ENCODE data around the gene C2CD4B. TPM values are rescaled to one million over a fixed set of nuclear protein-coding genes. Genes with fewer than 3 reads are reported as not detected.

Gene C2CD4B
- total RNA-seq, 1 experiment from 2014 or later, result not detected

DNA sequence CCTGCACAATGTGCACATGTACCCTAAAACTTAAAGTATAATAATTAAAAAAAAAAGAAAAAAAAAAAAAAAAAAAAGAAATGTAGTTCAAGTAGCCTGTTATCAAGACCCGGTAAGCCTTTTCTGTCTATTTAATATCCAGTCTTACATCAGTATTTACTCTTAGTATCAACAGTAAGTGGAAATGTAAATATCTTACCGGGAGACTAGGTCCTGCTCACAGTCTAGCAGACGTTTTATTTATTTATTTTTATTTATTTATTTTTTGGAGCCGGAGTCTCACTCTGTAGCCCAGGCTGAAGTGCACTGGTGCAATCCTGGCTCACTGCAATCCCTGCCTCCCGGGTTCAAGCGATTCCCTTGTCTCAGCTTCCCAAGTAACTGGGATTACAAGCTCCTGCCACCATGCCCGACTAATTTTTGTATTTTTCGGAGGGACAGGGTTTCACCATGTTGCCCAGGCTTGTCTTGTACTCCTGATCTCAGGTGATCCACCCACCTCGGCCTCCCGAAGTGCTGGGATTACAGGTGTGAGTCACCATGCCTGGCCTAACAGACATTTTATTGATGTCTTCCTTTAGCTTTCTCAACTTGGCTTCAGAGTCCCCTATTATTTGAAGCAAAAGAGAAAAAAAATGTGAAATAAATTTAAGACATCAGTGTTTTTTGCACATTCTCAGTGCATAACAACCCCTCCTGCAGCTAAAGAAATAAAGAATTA lies 19.9 kb downstream of the C2CD4B start:
- no peaks in the 10 kb centered on the region for H3K79me2 ChIP-seq (ENCODE audit: low read length)
- H3K9me3 ChIP-seq (ENCODE audit: low read length), result no peaks in the 10 kb centered on the region
- H3K9me2 ChIP-seq (replicated peaks; ENCODE audit: insufficient read depth, low read length), result no peaks in the 10 kb centered on the region
- H2AFZ ChIP-seq (ENCODE audit: low read length), result no peak overlapping the region
- no peaks in the 10 kb centered on the region for H3K27me3 ChIP-seq (ENCODE audit: low read length)
- no peaks in the 10 kb centered on the region for H3K4me1 ChIP-seq (ENCODE audit: low read length)
- DNase-seq, result no peak
- no peak overlapping the region for H3K4me2 ChIP-seq (ENCODE audit: low read depth, low read length, poor library complexity, severe bottlenecking)
- H3K9ac ChIP-seq (ENCODE audit: low read length), result no peak overlapping the region
- no peaks in the 10 kb centered on the region for H3K36me3 ChIP-seq (ENCODE audit: insufficient read depth, low read length)
- no peak overlapping the region for H3K27ac ChIP-seq (ENCODE audit: low read length)
- H4K20me1 ChIP-seq (ENCODE audit: insufficient read depth, low read depth, low read length), result no peaks in the 10 kb centered on the region
- H3K4me3 ChIP-seq (ENCODE audit: low read length), result no peak overlapping the region

DNA sequence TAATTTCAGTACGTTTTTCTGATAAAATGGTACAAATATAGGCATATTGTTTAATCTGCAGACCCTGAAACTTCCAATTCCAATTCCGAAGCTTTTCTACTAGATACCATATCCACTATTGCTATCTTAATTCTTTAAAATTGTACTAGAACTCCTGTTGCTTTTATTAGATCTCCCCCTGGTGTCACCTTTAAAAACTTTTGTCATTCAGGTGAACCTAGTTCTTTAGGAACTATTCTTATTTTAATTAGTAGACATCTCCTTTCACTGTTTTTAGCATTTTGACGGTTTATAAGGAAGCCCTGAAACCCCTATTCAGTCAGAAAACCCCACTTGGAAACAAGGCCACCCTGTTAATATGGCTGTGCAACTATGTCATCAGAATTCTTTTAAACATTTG lies 22.3 kb downstream of the C2CD4B start:
- no peaks in the 10 kb centered on the region for H3K9me3 ChIP-seq (ENCODE audit: low read length)
- no peak overlapping the region for H3K4me2 ChIP-seq (ENCODE audit: low read depth, low read length, poor library complexity, severe bottlenecking)
- no peak for DNase-seq
- H3K27ac ChIP-seq (ENCODE audit: low read length), result no peak overlapping the region
- no peaks in the 10 kb centered on the region for H3K79me2 ChIP-seq (ENCODE audit: low read length)
- no peaks in the 10 kb centered on the region for H4K20me1 ChIP-seq (ENCODE audit: insufficient read depth, low read depth, low read length)
- no peaks in the 10 kb centered on the region for H3K36me3 ChIP-seq (ENCODE audit: insufficient read depth, low read length)
- H3K4me3 ChIP-seq (ENCODE audit: low read length), result no peak overlapping the region
- H2AFZ ChIP-seq (ENCODE audit: low read length), result no peak overlapping the region
- H3K9me2 ChIP-seq (replicated peaks; ENCODE audit: insufficient read depth, low read length), result no peaks in the 10 kb centered on the region
- no peak overlapping the region for H3K9ac ChIP-seq (ENCODE audit: low read length)
- H3K4me1 ChIP-seq (ENCODE audit: low read length), result no peaks in the 10 kb centered on the region
- no peaks in the 10 kb centered on the region for H3K27me3 ChIP-seq (ENCODE audit: low read length)

DNA sequence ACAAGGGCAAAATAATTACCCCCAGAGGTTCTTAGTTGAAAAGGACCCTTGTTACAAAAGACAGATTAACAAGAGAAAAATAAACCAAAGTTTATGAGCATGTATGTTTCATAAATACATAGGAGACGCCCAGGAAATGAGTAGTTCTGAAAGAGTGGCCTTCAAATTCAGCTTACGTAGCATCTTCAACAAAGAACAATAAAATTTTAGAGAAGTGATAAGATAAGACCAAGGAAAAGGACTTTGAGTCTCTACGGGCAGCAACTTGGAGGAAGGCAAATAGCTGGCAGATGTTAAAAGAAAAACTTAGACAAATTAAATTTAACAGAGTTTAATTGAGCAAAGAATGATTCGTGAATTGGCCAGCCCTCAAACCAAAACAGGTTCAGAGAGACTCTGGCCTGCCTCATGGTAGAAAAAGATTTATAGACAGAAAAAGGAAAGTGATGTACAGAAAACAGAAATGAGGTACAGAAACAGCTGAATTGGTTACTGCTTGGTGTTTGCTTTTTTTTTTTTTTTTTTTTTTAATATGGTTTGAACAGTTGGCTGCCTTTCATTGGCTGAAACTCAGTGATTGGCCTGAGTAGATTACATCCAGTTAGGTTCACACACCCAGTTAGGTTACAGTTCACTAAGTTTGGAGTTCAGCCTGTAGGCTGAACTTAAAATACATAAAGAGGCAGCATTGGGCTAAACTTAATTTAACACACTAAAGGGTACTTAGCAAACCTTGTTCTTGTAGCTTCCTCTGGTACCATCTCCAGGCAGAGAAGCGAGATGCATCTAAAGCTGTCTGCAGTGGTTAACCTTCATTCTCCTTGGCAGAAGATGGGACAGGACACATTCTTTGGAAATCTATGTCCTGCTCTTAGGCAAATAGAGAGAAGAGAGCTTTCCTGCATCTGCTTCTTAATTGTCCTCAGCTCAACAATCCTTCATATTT lies 23.2 kb downstream of the C2CD4B start:
- no peak overlapping the region for H2AFZ ChIP-seq (ENCODE audit: low read length)
- H3K4me2 ChIP-seq (ENCODE audit: low read depth, low read length, poor library complexity, severe bottlenecking), result no peak overlapping the region
- H3K4me1 ChIP-seq (ENCODE audit: low read length), result no peaks in the 10 kb centered on the region
- no peak overlapping the region for H3K27ac ChIP-seq (ENCODE audit: low read length)
- H4K20me1 ChIP-seq (ENCODE audit: insufficient read depth, low read depth, low read length), result no peaks in the 10 kb centered on the region
- no peaks in the 10 kb centered on the region for H3K79me2 ChIP-seq (ENCODE audit: low read length)
- H3K9me3 ChIP-seq (ENCODE audit: low read length), result no peaks in the 10 kb centered on the region
- H3K27me3 ChIP-seq (ENCODE audit: low read length), result no peaks in the 10 kb centered on the region
- H3K9ac ChIP-seq (ENCODE audit: low read length), result no peak overlapping the region
- no peaks in the 10 kb centered on the region for H3K9me2 ChIP-seq (replicated peaks; ENCODE audit: insufficient read depth, low read length)
- DNase-seq, result no peak
- no peaks in the 10 kb centered on the region for H3K36me3 ChIP-seq (ENCODE audit: insufficient read depth, low read length)
- no peak overlapping the region for H3K4me3 ChIP-seq (ENCODE audit: low read length)

DNA sequence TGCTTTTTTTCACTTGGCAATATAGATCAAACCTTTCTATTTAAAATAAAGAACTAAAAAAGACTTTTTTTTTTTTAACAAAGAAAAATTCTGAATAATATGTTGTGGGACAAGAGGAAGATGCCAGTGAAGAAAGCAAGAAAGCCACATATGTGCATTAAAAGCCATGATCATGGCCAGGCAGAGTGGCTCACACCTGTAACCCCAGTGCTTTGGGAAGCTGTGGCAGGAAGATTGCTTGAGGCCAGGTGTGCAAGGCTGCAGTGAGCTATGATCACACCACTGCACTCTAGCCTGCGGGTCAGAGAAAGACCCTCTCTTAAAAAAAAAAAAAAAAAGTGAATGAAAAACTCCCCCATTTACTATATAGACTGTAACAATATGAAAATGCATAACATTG lies 23.9 kb downstream of the C2CD4B start:
- Histone ChIP-seq H2AFZ (ENCODE audit: low read length) (no peak overlapping the region), H3K36me3 (ENCODE audit: insufficient read depth, low read length) (no peaks in the 10 kb centered on the region), H3K9me3 (ENCODE audit: low read length) (no peaks in the 10 kb centered on the region), H4K20me1 (ENCODE audit: insufficient read depth, low read depth, low read length) (no peaks in the 10 kb centered on the region), H3K27me3 (ENCODE audit: low read length) (no peaks in the 10 kb centered on the region), H3K4me3 (ENCODE audit: low read length) (no peak overlapping the region), H3K9ac (ENCODE audit: low read length) (no peak overlapping the region), H3K9me2 (replicated peaks; ENCODE audit: insufficient read depth, low read length) (no peaks in the 10 kb centered on the region), H3K4me2 (ENCODE audit: low read depth, low read length, poor library complexity, severe bottlenecking) (no peak overlapping the region), H3K27ac (ENCODE audit: low read length) (no peak overlapping the region), H3K79me2 (ENCODE audit: low read length) (no peaks in the 10 kb centered on the region), H3K4me1 (ENCODE audit: low read length) (no peaks in the 10 kb centered on the region)
- no peak for DNase-seq

DNA sequence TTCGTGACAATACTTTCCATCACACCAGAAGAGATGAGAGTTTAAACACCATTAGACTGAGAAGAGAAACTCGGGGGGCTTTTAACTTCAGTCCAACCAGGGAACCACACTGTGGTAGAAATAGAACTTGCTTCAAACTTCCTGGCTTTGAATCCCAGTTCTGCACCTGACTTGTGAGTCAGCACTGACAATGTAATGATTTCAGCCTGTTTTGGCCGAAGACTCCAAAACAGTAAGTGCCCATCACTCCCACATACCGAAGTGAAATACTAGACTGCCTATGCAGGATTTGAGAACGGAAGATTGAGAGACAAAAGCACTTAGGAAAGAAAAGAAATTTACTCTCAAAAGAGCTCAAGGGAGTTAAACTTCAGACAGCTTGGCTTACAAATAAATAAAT lies 27.0 kb downstream of the C2CD4B start:
- Histone ChIP-seq H3K79me2 (ENCODE audit: low read length) (no peaks in the 10 kb centered on the region), H3K9me3 (ENCODE audit: low read length) (no peaks in the 10 kb centered on the region), H3K27ac (ENCODE audit: low read length) (no peak overlapping the region), H3K9me2 (replicated peaks; ENCODE audit: insufficient read depth, low read length) (no peaks in the 10 kb centered on the region), H3K27me3 (ENCODE audit: low read length) (no peaks in the 10 kb centered on the region), H3K36me3 (ENCODE audit: insufficient read depth, low read length) (no peaks in the 10 kb centered on the region), H2AFZ (ENCODE audit: low read length) (no peak overlapping the region), H3K4me2 (ENCODE audit: low read depth, low read length, poor library complexity, severe bottlenecking) (no peak overlapping the region), H3K4me3 (ENCODE audit: low read length) (no peak overlapping the region), H3K4me1 (ENCODE audit: low read length) (no peaks in the 10 kb centered on the region), H4K20me1 (ENCODE audit: insufficient read depth, low read depth, low read length) (no peaks in the 10 kb centered on the region), H3K9ac (ENCODE audit: low read length) (no peak overlapping the region)
- no peak for DNase-seq

DNA sequence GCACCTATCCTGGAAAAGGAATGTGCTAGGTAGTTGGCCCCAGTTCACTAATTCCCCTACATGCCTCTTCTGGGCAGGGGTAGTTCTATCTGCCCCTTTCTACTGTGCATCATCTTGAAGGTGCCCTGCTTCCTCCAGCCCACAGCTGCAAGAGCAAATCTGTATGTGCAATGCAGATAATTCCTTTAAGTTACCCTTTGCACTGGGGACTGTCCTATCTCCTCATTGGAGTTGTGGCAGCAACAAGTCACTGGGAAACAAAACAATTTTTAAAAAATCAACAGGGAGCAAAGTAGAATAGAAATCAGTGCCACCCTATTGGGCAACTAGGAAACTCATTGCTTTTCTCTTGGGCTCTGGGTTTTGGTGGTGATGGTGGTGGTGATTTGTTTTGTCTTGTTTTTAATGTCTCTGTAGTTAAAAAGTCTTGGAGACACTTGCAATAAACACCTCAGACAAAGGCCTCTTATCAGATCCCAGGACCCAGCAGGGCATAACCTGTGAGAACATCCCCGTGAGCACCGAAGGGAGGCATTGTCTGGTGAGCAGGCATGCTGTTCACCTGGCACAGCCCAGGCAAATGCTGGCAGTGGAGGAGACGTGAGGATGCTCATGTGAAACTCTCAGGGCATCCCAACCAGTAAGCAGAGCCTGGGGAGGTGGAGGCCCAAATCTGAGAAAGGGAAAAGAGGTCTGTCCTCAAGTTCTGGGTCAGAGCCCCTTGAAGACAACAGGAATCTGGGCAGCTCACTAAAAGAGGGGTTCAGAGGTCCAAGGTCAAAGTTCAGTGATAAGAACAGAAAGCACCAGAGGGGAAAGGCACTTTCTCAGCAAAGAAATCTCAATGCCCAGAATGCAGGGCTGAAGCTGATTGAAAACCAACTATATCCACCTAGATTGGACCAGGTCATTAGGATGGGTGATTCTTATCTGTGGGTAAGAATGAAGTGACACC lies 27.9 kb downstream of the C2CD4B start:
- no peaks in the 10 kb centered on the region for H4K20me1 ChIP-seq (ENCODE audit: insufficient read depth, low read depth, low read length)
- H3K9ac ChIP-seq (ENCODE audit: low read length), result no peak overlapping the region
- H3K79me2 ChIP-seq (ENCODE audit: low read length), result no peaks in the 10 kb centered on the region

DNA sequence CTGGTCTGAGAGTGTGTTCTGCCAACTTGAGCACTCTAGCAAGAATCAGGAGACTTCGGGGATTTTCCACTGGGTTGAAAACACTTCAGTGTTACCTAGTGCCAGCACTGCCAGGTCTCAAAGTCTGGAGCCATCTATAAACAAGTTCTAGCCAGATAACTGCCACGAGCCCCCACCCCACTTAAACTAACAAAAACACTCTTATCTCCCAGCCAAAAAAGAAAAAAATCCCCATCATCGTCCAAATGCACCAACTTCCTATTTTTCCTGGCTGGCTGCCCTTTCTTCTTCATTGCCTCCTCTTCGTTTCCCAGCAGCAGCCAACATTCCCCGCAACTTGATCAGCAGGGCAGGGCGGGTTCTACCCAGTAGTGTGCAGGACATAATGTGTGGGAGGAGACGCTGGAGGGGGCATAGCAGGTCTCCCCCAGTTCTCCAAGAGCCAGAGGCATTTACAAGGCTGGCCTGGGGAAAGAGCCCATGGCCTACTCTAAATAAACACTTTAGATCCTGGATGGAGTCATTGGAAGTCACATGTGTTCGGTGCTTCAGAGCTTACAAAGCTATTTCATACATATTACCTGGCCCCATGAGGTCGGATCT lies 29.5 kb downstream of the C2CD4B start:
- Histone ChIP-seq H3K9me2 (replicated peaks; ENCODE audit: insufficient read depth, low read length) (no peaks in the 10 kb centered on the region), H2AFZ (ENCODE audit: low read length) (no peak overlapping the region), H3K9me3 (ENCODE audit: low read length) (no peaks in the 10 kb centered on the region), H3K4me1 (ENCODE audit: low read length) (no peaks in the 10 kb centered on the region), H4K20me1 (ENCODE audit: insufficient read depth, low read depth, low read length) (no peaks in the 10 kb centered on the region), H3K4me3 (ENCODE audit: low read length) (no peak overlapping the region), H3K27me3 (ENCODE audit: low read length) (no peaks in the 10 kb centered on the region), H3K4me2 (ENCODE audit: low read depth, low read length, poor library complexity, severe bottlenecking) (no peak overlapping the region), H3K36me3 (ENCODE audit: insufficient read depth, low read length) (no peaks in the 10 kb centered on the region), H3K27ac (ENCODE audit: low read length) (no peak overlapping the region), H3K79me2 (ENCODE audit: low read length) (no peaks in the 10 kb centered on the region), H3K9ac (ENCODE audit: low read length) (no peak overlapping the region)
- no peak for DNase-seq

More for the DNA sequence above, 27.9 kb downstream of the C2CD4B start:
- H3K27me3 ChIP-seq (ENCODE audit: low read length), result no peaks in the 10 kb centered on the region
- DNase-seq, result no peak
- H2AFZ ChIP-seq (ENCODE audit: low read length), result no peak overlapping the region
- H3K4me2 ChIP-seq (ENCODE audit: low read depth, low read length, poor library complexity, severe bottlenecking), result no peak overlapping the region
- no peaks in the 10 kb centered on the region for H3K9me2 ChIP-seq (replicated peaks; ENCODE audit: insufficient read depth, low read length)
- no peaks in the 10 kb centered on the region for H3K36me3 ChIP-seq (ENCODE audit: insufficient read depth, low read length)
- H3K27ac ChIP-seq (ENCODE audit: low read length), result no peak overlapping the region
- no peaks in the 10 kb centered on the region for H3K4me1 ChIP-seq (ENCODE audit: low read length)
- no peak overlapping the region for H3K4me3 ChIP-seq (ENCODE audit: low read length)
- no peaks in the 10 kb centered on the region for H3K9me3 ChIP-seq (ENCODE audit: low read length)
